HEK293T (cell line): Measurements from ENCODE around the gene MRPL41.

Experiments
- ARNT ChIP-seq: fragments of 450-650 bp; IDR thresholded peaks from 2 replicates; pipeline ENCODE4 v1.6.1; 2017; ENCODE audit warnings: mild to moderate bottlenecking
- BHLHE40 ChIP-seq: fragments of 450-650 bp; IDR thresholded peaks from 2 replicates; pipeline ENCODE4 v1.6.1; 2016; ENCODE audit warnings: mild to moderate bottlenecking, moderate library complexity, borderline replicate concordance
- CTBP1 ChIP-seq: fragments of 450-650 bp; IDR thresholded peaks from 2 replicates; pipeline ENCODE4 v1.6.1; 2016; ENCODE audit warnings: borderline replicate concordance
- FOXA1 ChIP-seq: fragments of 450-650 bp; IDR thresholded peaks from 2 replicates; pipeline ENCODE4 v1.6.1; 2016; ENCODE audit warnings: mild to moderate bottlenecking
- FOXK2 ChIP-seq: fragments of 450-650 bp; IDR thresholded peaks from 2 replicates; pipeline ENCODE4 v1.6.1; 2016; ENCODE audit warnings: mild to moderate bottlenecking
- FOXM1 ChIP-seq: fragments of 450-650 bp; IDR thresholded peaks from 2 replicates; pipeline ENCODE4 v1.6.1; 2017; ENCODE audit warnings: mild to moderate bottlenecking, borderline replicate concordance
- HDGF ChIP-seq: fragments of 450-650 bp; IDR thresholded peaks from 2 replicates; pipeline ENCODE4 v1.6.1; 2017; ENCODE audit warnings: antibody characterized with exemption, borderline replicate concordance
- LEF1 ChIP-seq: fragments of 450-650 bp; IDR thresholded peaks from 2 replicates; pipeline ENCODE4 v1.6.1; 2017; ENCODE audit warnings: mild to moderate bottlenecking, borderline replicate concordance
- NFRKB ChIP-seq: fragments of 450-650 bp; IDR thresholded peaks from 2 replicates; pipeline ENCODE4 v1.6.1; 2016; ENCODE audit warnings: mild to moderate bottlenecking, moderate library complexity
- PKNOX1 ChIP-seq: fragments of 450-650 bp; IDR thresholded peaks from 2 replicates; pipeline ENCODE4 v1.6.1; 2016
- SP1 ChIP-seq: fragments of 450-650 bp; IDR thresholded peaks from 2 replicates; pipeline ENCODE4 v1.6.1; 2017
- SUZ12 ChIP-seq: fragments of 450-650 bp; IDR thresholded peaks from 2 replicates; pipeline ENCODE4 v1.6.1; 2016; ENCODE audit warnings: mild to moderate bottlenecking
- TARDBP ChIP-seq: fragments of 450-650 bp; IDR thresholded peaks from 2 replicates; pipeline ENCODE4 v1.6.1; 2016
- ZNF384 ChIP-seq: fragments of 450-650 bp; IDR thresholded peaks from 2 replicates; pipeline ENCODE4 v1.6.1; 2016

- TF ChIP-seq SP1 (no peak), FOXM1 (no peak), BHLHE40 (no peak), HDGF (no peak), FOXK2 (no peak), PKNOX1 (no peak), NFRKB (no peak), CTBP1 (no peak), ARNT (no peak), ZNF384 (no peak), LEF1 (no peak), TARDBP (no peak), FOXA1 (no peak), SUZ12 (no peak)
These were observed 4.6 kb downstream of the MRPL41 start for GRCh38 chr9:137556069-137556838.
